Body of pancreas (tissue), 4 donors: ENCODE results near the gene CHST14.

Experiments used
- POLR2A ChIP-seq, 3 donors: fragments of 450-650 bp; IDR thresholded peaks; one replicate each; pipeline ENCODE4 v1.6.1; 2016; ENCODE audit warnings: antibody characterized with exemption in 3 of 3, mild to moderate bottlenecking in 2 of 3
- TF ChIP-seq, protein P1 (sequence below), 7 experiments: fragments of 450-650 bp in 4 of 7; fragments of 200-600 bp in 3 of 7; sonication (generic) in 3 of 7; IDR thresholded peaks; one replicate each; pipeline ENCODE4 v1.5.1; 2016 to 2019; ENCODE audit warnings: antibody characterized with exemption in 7 of 7

DNA sequence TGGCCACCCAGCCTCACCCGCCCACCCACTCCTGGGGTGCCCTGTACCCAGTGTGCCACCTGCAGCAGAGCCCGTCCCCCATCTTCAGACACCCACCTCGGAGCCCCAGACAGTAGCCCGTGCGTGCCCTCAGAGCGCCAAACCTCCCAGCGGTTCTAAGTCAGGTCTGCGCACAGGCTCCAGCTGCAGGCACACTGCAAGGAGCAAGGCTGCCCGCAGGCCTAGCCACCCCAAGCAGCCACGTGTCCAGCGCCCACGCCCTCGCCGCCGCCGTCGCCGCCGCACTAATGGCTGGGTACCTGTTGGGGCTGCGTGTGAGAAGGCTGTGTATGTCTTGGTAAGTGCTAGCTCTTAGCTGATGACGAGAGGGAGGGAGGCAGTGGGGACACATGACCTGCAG is 8.8 kb upstream of the CHST14 start:
- TF ChIP-seq, protein P1, sequence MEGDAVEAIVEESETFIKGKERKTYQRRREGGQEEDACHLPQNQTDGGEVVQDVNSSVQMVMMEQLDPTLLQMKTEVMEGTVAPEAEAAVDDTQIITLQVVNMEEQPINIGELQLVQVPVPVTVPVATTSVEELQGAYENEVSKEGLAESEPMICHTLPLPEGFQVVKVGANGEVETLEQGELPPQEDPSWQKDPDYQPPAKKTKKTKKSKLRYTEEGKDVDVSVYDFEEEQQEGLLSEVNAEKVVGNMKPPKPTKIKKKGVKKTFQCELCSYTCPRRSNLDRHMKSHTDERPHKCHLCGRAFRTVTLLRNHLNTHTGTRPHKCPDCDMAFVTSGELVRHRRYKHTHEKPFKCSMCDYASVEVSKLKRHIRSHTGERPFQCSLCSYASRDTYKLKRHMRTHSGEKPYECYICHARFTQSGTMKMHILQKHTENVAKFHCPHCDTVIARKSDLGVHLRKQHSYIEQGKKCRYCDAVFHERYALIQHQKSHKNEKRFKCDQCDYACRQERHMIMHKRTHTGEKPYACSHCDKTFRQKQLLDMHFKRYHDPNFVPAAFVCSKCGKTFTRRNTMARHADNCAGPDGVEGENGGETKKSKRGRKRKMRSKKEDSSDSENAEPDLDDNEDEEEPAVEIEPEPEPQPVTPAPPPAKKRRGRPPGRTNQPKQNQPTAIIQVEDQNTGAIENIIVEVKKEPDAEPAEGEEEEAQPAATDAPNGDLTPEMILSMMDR (IDR thresholded peaks at IDR 0.05) = no peak
- no peak for TF ChIP-seq POLR2A (IDR thresholded peaks at IDR 0.05)
